Right atrium auricular region (tissue), 2 donors: ENCODE results near the gene TDRD7. TPM values are rescaled to one million over a fixed set of nuclear protein-coding genes. Genes with fewer than 3 reads are reported as not detected.

Source experiments
- DNase-seq: peaks from one replicate; pipeline ENCODE4 v3.0.0-alpha.2; 2019; ENCODE audit warnings: low spot score
- H3K27ac ChIP-seq, 2 donors: fragments of 200-600 bp; sonication (generic); 1 replicate in 1 of 2; 2 replicates in 1 of 2; pipeline ENCODE4 v1.5.1; 2016 to 2019
- H3K27me3 ChIP-seq, 2 donors: fragments of 200-600 bp; sonication (generic); one replicate each; pipeline versions ENCODE4 v1.5.1 to v1.6.0; 2017 to 2019
- H3K36me3 ChIP-seq: fragments of 200-600 bp; sonication (generic); one replicate; pipeline ENCODE4 v1.5.1; 2016
- H3K4me1 ChIP-seq, 2 donors: fragments of 200-600 bp; sonication (generic); one replicate each; pipeline versions ENCODE4 v1.5.1 to v1.6.0; 2017 to 2019
- H3K4me3 ChIP-seq, 2 donors: fragments of 200-600 bp; sonication (generic); 1 replicate in 1 of 2; 2 replicates in 1 of 2; pipeline ENCODE4 v1.5.1; 2017 to 2019; ENCODE audit warnings: mild to moderate bottlenecking in 1 of 2, moderate library complexity in 1 of 2
- H3K9me3 ChIP-seq, 2 donors: fragments of 200-600 bp; sonication (generic); one replicate each; pipeline ENCODE4 v1.5.1; 2019
- CTCF ChIP-seq, 2 donors: fragments of 200-600 bp; sonication (generic); IDR thresholded peaks; one replicate each; pipeline ENCODE4 v1.5.1; 2019; ENCODE audit warnings: antibody characterized with exemption in 2 of 2
- total RNA-seq, 2 donors: library from RNA; depleted of rRNA; stranded (reverse); fragments of >200 nt; gene quantifications; one replicate each; pipeline ENCODE4 v1.1.0, GENCODE V29; 2016

Gene TDRD7
- total RNA-seq, 2 donors from 2014 or later = 6.5 to 7.2 TPM

GRCh38 chr9:97398999-97399758 is 12.7 kb upstream of the TDRD7 start:
- Histone ChIP-seq H3K9me3 (peaks cover 6 to 13% of the 10 kb centered on the region in 2 donors), H3K27ac (no peak overlapping the region), H3K36me3 (no peaks in the 10 kb centered on the region), H3K4me1 (no peaks in the 10 kb centered on the region), H3K27me3 (no peaks in the 10 kb centered on the region), H3K4me3 (no peak overlapping the region)
- DNase-seq = peak; percentile 69
- peak; percentile 94 to 96 for TF ChIP-seq CTCF (IDR thresholded peaks at IDR 0.05)

GRCh38 chr9:97403746-97404316 is 8.1 kb upstream of the TDRD7 start:
- DNase-seq = no peak
- Histone ChIP-seq H3K4me1 (no peaks in the 10 kb centered on the region), H3K9me3 (peaks cover 8 to 18% of the 10 kb centered on the region in 2 donors), H3K4me3 (no peak overlapping the region), H3K36me3 (no peaks in the 10 kb centered on the region), H3K27ac (no peak overlapping the region), H3K27me3 (no peaks in the 10 kb centered on the region)
- no peak for TF ChIP-seq CTCF (IDR thresholded peaks at IDR 0.05)

- H3K27me3 ChIP-seq = no peaks in the 10 kb centered on the region
- TF ChIP-seq CTCF (IDR thresholded peaks at IDR 0.05) = no peak
- H3K4me3 ChIP-seq = no peak overlapping the region
These were observed 6.3 kb upstream of the TDRD7 start for GRCh38 chr9:97405551-97405950.

GRCh38 chr9:97406620-97407177 is 5.2 kb upstream of the TDRD7 start:
- Histone ChIP-seq H3K27me3 (no peaks in the 10 kb centered on the region), H3K27ac (no peak overlapping the region), H3K9me3 (peaks cover 8 to 18% of the 10 kb centered on the region in 2 donors), H3K4me3 (no peak overlapping the region), H3K36me3 (no peaks in the 10 kb centered on the region), H3K4me1 (no peaks in the 10 kb centered on the region)
- no peak for TF ChIP-seq CTCF (IDR thresholded peaks at IDR 0.05)
- DNase-seq = no peak

More at GRCh38 chr9:97405551-97405950, 6.3 kb upstream of the TDRD7 start:
- no peaks in the 10 kb centered on the region for H3K36me3 ChIP-seq
- H3K4me1 ChIP-seq = no peaks in the 10 kb centered on the region
- H3K27ac ChIP-seq = no peak overlapping the region
- no peak for DNase-seq
- H3K9me3 ChIP-seq = peaks cover 8 to 18% of the 10 kb centered on the region in 2 donors

- H3K36me3 ChIP-seq = no peaks in the 10 kb centered on the region
- no peak overlapping the region for H3K4me3 ChIP-seq
- H3K27me3 ChIP-seq = no peaks in the 10 kb centered on the region
- no peak overlapping the region for H3K27ac ChIP-seq
- no peak for DNase-seq
- H3K9me3 ChIP-seq = peaks cover 8 to 10% of the 10 kb centered on the region in 2 donors
- no peak for TF ChIP-seq CTCF (IDR thresholded peaks at IDR 0.05)
- peaks cover 0 to 8% of the 10 kb centered on the region in 2 donors for H3K4me1 ChIP-seq
These were observed 3.3 kb upstream of the TDRD7 start for GRCh38 chr9:97408562-97408961.
